ENCODE data around the gene BIRC2. TPM values are rescaled to one million over a fixed set of nuclear protein-coding genes. Genes with fewer than 3 reads are reported as not detected.

Gene BIRC2
- total RNA-seq, 2 experiments from 2014 or later = 107 to 109 TPM

- CTCF ChIA-PET = interaction anchor here (0.8 to 16.1 kb wide), 9 partner anchors 8 to 54 kb away, joined by 3 to 185 read pairs (median 15); partner anchors contain the start of gene BIRC2
- Mint-ChIP-seq H3K4me1 (ENCODE audit: low read depth) (peaks cover 60% of the 10 kb centered on the region), H3K27me3 (no peaks in the 10 kb centered on the region), H3K4me3 (peak overlapping the region; percentile 69), H3K27ac (peak overlapping the region; percentile 98), H3K9me3 (peaks cover 7% of the 10 kb centered on the region), H3K36me3 (ENCODE audit: low read depth) (peaks cover 11% of the 10 kb centered on the region)
- TF ChIP-seq CTCF (IDR thresholded peaks at IDR 0.05) = no peak
- Histone ChIP-seq H3K27me3 (ENCODE audit: control insufficient read depth in 1 of 2, insufficient read depth in 2 of 2, low read length in 2 of 2) (no peaks in the 10 kb centered on the region), H3K9me3 (ENCODE audit: control insufficient read depth in 1 of 2, insufficient read depth in 1 of 2, low read length in 2 of 2) (peaks cover 9 to 11% of the 10 kb centered on the region in 2 experiments), H3K4me3 (ENCODE audit: low read length) (peak overlapping the region; percentile 0), H3K27ac (ENCODE audit: low read depth in 1 of 2, low read length in 2 of 2) (peak overlapping the region; percentile 76 to 80), H3K36me3 (ENCODE audit: insufficient read depth, low read length) (no peaks in the 10 kb centered on the region), H3K4me1 (ENCODE audit: insufficient read depth, low read length) (peaks cover 54% of the 10 kb centered on the region)
- POLR2A ChIA-PET = interaction anchor here (0.7 to 4.2 kb wide), 8 partner anchors 7 to 145 kb away, joined by 3 to 94 read pairs (median 4); partner anchors contain the start of gene BIRC3
- ATAC-seq (ENCODE audit: poor library complexity) (peak; percentile 74), DNase-seq (peak in 12 of 14 experiments; percentile 37 to 82 (median 52))
- intact Hi-C loops (cut with DNase I, micrococcal nuclease) = loop anchor here in 1 of 2 experiments (1.0 to 5.0 kb wide), 3 partner anchors 10 to 55 kb away; partner anchors contain the start of genes BIRC2 and BIRC3
Measured at GRCh38 chr11:102306817-102307726, 39.9 kb upstream of the BIRC2 start.

GRCh38 chr11:102307727-102308038 is 39.3 kb upstream of the BIRC2 start:
- H3K27ac ChIP-seq (ENCODE audit: low read depth in 1 of 2, low read length in 2 of 2) = no peak overlapping the region
- peaks cover 7% of the 10 kb centered on the region for H3K9me3 Mint-ChIP-seq
- H3K4me3 Mint-ChIP-seq = no peak overlapping the region
- peaks cover 48% of the 10 kb centered on the region for H3K4me1 ChIP-seq (ENCODE audit: insufficient read depth, low read length)
- peaks cover 61% of the 10 kb centered on the region for H3K4me1 Mint-ChIP-seq (ENCODE audit: low read depth)
- H3K36me3 Mint-ChIP-seq (ENCODE audit: low read depth) = peaks cover 11% of the 10 kb centered on the region
- ATAC-seq (ENCODE audit: poor library complexity) (no peak), DNase-seq (no peak)
- no peak overlapping the region for H3K4me3 ChIP-seq (ENCODE audit: low read length)
- no peak for TF ChIP-seq CTCF (IDR thresholded peaks at IDR 0.05)
- ChIA-PET POLR2A (interaction anchor here (0.7 to 4.2 kb wide), 4 partner anchors 11 to 124 kb away, joined by 3 to 94 read pairs (median 32); partner anchors contain the start of gene BIRC3), CTCF (interaction anchor here (1.6 to 16.1 kb wide), 3 partner anchors 8 to 13 kb away, joined by 8 to 185 read pairs (median 23); no protein-coding TSS in a partner anchor)
- H3K27me3 ChIP-seq (ENCODE audit: control insufficient read depth in 1 of 2, insufficient read depth in 2 of 2, low read length in 2 of 2) = no peaks in the 10 kb centered on the region
- peak overlapping the region; percentile 98 for H3K27ac Mint-ChIP-seq
- H3K27me3 Mint-ChIP-seq = no peaks in the 10 kb centered on the region
- intact Hi-C loops (cut with DNase I, micrococcal nuclease) = loop anchor here in 1 of 2 experiments (5.0 kb wide), 2 partner anchors 40 to 55 kb away; partner anchors contain the start of gene BIRC2
- no peaks in the 10 kb centered on the region for H3K36me3 ChIP-seq (ENCODE audit: insufficient read depth, low read length)
- peaks cover 4 to 7% of the 10 kb centered on the region in 2 experiments for H3K9me3 ChIP-seq (ENCODE audit: control insufficient read depth in 1 of 2, insufficient read depth in 1 of 2, low read length in 2 of 2)

- Mint-ChIP-seq H3K27me3 (no peaks in the 10 kb centered on the region), H3K9me3 (no peaks in the 10 kb centered on the region), H3K4me1 (ENCODE audit: low read depth) (peaks cover 64% of the 10 kb centered on the region), H3K27ac (no peak overlapping the region), H3K4me3 (peak overlapping the region; percentile 22), H3K36me3 (ENCODE audit: low read depth) (no peaks in the 10 kb centered on the region)
- TF ChIP-seq CTCF (IDR thresholded peaks at IDR 0.05) = no peak
- no peaks in the 10 kb centered on the region for H3K36me3 ChIP-seq (ENCODE audit: insufficient read depth, low read length)
- DNase-seq (no peak), ATAC-seq (ENCODE audit: poor library complexity) (no peak)
- intact Hi-C loops (cut with DNase I, micrococcal nuclease) = loop anchor here in 1 of 2 experiments (5.0 kb wide), 2 partner anchors 37 to 52 kb away; partner anchors contain the start of gene BIRC2
- H3K9me3 ChIP-seq (ENCODE audit: control insufficient read depth in 1 of 2, insufficient read depth in 1 of 2, low read length in 2 of 2) = no peaks in the 10 kb centered on the region
- peaks cover 46% of the 10 kb centered on the region for H3K4me1 ChIP-seq (ENCODE audit: insufficient read depth, low read length)
- POLR2A ChIA-PET = interaction anchor here (1.4 to 2.6 kb wide), 2 partner anchors 10 to 16 kb away, joined by 4 to 9 read pairs; no protein-coding TSS in a partner anchor
- no peaks in the 10 kb centered on the region for H3K27me3 ChIP-seq (ENCODE audit: control insufficient read depth in 1 of 2, insufficient read depth in 2 of 2, low read length in 2 of 2)
- no peak overlapping the region for H3K4me3 ChIP-seq (ENCODE audit: low read length)
- no peak overlapping the region for H3K27ac ChIP-seq (ENCODE audit: low read depth in 1 of 2, low read length in 2 of 2)
- CTCF ChIA-PET = interaction anchor here (1.4 to 16.1 kb wide), 2 partner anchors 11 to 15 kb away, joined by 4 to 185 read pairs; no protein-coding TSS in a partner anchor
Measured at GRCh38 chr11:102309621-102310541, 37.1 kb upstream of the BIRC2 start.
